DND-41 (cell line): ENCODE results near the gene FAM78A.

Experiments used
- ATAC-seq: fragments of 200-7000 bp; cut with Tn5 transposase; 3 replicates; pipeline ENCODE4 v1.9.1; 2021; ENCODE audit warnings: low read depth; ENCODE audit not compliant: insufficient read depth
- DNase-seq: peaks from one replicate; pipeline ENCODE4 v3.0.0-alpha.2; 2020
- H2AFZ ChIP-seq: 2 replicates; pipeline ENCODE4 v1.6.0; 2012; ENCODE audit warnings: low read depth, low read length
- H3K27ac ChIP-seq: 2 replicates; pipeline ENCODE4 v1.5.1; 2012; ENCODE audit warnings: low read length, inconsistent platforms
- H3K27me3 ChIP-seq: fragments of 200-600 bp; sonication (generic); 2 replicates; pipeline ENCODE4 v1.6.0; 2012; ENCODE audit warnings: low read length, mild to moderate bottlenecking, inconsistent platforms; ENCODE audit not compliant: insufficient read depth, poor library complexity
- H3K36me3 ChIP-seq: 2 replicates; pipeline ENCODE4 v1.5.1; 2012; ENCODE audit warnings: low read length, inconsistent platforms; ENCODE audit not compliant: insufficient read depth
- H3K4me1 ChIP-seq: 2 replicates; pipeline ENCODE4 v1.5.1; 2012; ENCODE audit warnings: mild to moderate bottlenecking, low read length; ENCODE audit not compliant: insufficient read depth
- H3K4me2 ChIP-seq: 2 replicates; pipeline ENCODE4 v1.6.0; 2012; ENCODE audit warnings: mild to moderate bottlenecking, moderate library complexity, low read length, inconsistent platforms; ENCODE audit not compliant: insufficient read depth
- H3K4me3 ChIP-seq, 2 experiments: fragments of 200-600 bp in 1 of 2; shearing (Covaris generic) in 1 of 2; 2 replicates each; pipeline ENCODE4 v1.5.1; 2012 to 2016; ENCODE audit warnings: inconsistent platforms in 2 of 2, low read length in 2 of 2, mild to moderate bottlenecking in 2 of 2, low read depth in 1 of 2, moderate library complexity in 1 of 2
- H3K79me2 ChIP-seq: 2 replicates; pipeline ENCODE4 v1.6.0; 2012; ENCODE audit warnings: low read length, inconsistent platforms; ENCODE audit not compliant: insufficient read depth
- H3K9ac ChIP-seq: 2 replicates; pipeline ENCODE4 v1.6.0; 2012; ENCODE audit warnings: low read depth, mild to moderate bottlenecking, inconsistent platforms, low read length, moderate library complexity
- H3K9me3 ChIP-seq: 2 replicates; pipeline ENCODE4 v1.5.1; 2012; ENCODE audit warnings: low read length, moderate library complexity, mild to moderate bottlenecking, inconsistent platforms; ENCODE audit not compliant: insufficient read depth, severe bottlenecking
- H4K20me1 ChIP-seq: 2 replicates; pipeline ENCODE4 v1.6.0; 2012; ENCODE audit warnings: low read length; ENCODE audit not compliant: insufficient read depth
- EZH2 ChIP-seq: IDR thresholded peaks from 3 replicates; pipeline ENCODE4 v1.6.1; 2012; ENCODE audit warnings: borderline replicate concordance, low read depth, mild to moderate bottlenecking, moderate library complexity, low read length, inconsistent platforms; ENCODE audit not compliant: severe bottlenecking
- TF ChIP-seq, protein P1 (sequence below): IDR thresholded peaks from 2 replicates; pipeline ENCODE4 v1.5.1; 2012; ENCODE audit warnings: borderline replicate concordance, low read length, moderate library complexity, mild to moderate bottlenecking; ENCODE audit not compliant: poor library complexity, severe bottlenecking; ENCODE audit errors: extremely low read depth

The FAM78A gene

DNA sequence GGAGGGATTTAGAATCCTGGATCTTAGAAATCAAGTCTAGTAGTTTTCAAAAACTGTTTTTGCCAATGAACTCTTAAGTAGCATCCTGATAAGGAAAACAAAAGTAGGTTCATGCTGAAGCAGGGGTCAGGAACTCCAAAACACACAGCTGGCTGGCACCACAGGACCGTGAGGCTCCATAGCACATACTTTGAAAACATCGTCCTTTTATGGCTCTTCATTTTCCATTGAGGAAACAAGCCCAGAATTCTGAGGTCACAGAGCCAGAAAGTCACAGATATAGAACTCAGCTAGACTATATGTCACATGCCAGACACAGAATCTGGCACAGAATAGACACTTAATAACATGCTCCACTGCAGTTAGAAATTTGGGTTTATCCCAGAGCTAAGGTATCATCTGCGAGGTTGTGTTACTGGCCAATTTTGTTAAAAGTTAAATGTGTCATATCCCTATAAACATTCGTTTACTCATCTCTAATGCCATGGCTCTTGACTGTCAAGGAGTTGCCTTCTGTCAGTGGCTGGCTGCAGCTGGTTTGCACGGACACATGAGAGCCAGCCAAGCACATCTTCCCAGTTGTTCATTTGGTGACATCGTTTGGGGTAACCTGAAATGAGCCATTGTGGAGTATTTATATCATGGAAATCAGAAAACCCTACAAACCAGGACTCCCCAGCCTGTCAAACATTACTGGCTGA is 58.8 kb downstream of the FAM78A start:
- H3K27ac ChIP-seq, result no peak overlapping the region
- peaks cover 41% of the 10 kb centered on the region; the same call in 1 of the 2 replicates for H3K36me3 ChIP-seq
- H3K9ac ChIP-seq, result no peak overlapping the region
- TF ChIP-seq EZH2, result no peak
- TF ChIP-seq, protein P1, sequence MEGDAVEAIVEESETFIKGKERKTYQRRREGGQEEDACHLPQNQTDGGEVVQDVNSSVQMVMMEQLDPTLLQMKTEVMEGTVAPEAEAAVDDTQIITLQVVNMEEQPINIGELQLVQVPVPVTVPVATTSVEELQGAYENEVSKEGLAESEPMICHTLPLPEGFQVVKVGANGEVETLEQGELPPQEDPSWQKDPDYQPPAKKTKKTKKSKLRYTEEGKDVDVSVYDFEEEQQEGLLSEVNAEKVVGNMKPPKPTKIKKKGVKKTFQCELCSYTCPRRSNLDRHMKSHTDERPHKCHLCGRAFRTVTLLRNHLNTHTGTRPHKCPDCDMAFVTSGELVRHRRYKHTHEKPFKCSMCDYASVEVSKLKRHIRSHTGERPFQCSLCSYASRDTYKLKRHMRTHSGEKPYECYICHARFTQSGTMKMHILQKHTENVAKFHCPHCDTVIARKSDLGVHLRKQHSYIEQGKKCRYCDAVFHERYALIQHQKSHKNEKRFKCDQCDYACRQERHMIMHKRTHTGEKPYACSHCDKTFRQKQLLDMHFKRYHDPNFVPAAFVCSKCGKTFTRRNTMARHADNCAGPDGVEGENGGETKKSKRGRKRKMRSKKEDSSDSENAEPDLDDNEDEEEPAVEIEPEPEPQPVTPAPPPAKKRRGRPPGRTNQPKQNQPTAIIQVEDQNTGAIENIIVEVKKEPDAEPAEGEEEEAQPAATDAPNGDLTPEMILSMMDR, result no peak
- H3K27me3 ChIP-seq, result no peaks in the 10 kb centered on the region
- DNase-seq (no peak), ATAC-seq (no peak)
- H3K9me3 ChIP-seq, result no peaks in the 10 kb centered on the region
- no peaks in the 10 kb centered on the region for H3K79me2 ChIP-seq
- H3K4me1 ChIP-seq, result no peaks in the 10 kb centered on the region
- no peaks in the 10 kb centered on the region for H4K20me1 ChIP-seq
- H3K4me2 ChIP-seq, result no peak overlapping the region
- H2AFZ ChIP-seq, result no peak overlapping the region
- no peak overlapping the region for H3K4me3 ChIP-seq

DNA sequence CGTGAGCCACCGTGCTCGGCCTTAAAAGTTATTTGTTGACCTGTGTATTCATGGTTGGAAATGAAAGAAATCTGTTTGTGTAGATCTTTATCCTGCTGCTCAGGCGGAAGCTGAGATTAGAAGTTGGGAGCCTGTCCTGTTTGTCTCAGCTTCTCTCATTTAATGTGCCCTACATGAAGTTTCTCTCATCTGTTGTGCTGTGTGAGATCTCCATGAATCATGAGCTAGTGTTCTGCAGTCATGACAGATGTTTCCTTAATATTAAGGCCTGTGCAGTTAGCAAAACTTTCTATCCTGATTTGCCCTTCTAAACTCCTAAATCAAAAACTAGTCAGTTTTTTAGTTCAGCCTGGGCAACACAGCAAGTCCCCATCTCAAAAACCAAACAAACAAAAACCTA is 59.5 kb downstream of the FAM78A start:
- peaks cover 47% of the 10 kb centered on the region; the same call in 1 of the 2 replicates for H3K36me3 ChIP-seq

DNA sequence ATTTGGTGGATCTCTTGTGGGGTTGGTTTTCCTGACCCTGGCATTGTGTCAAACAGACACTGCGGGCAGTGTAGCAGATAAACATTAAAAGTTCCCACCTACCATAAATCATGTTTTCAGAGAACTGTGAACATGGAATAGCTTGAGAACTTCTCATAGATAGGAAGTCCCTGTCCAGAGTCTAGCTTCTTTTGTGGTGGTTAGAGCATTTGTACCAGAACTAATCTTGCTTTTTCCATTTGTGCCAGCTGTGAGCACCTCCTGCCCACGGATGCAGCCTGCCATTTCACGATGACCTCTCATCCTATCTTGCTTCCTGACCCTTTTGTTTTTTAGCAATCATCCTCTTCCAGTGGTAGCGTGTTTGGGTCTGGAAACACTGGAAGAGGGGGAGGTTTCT is 61.4 kb downstream of the FAM78A start:
- Histone ChIP-seq H3K9me3 (no peaks in the 10 kb centered on the region), H3K79me2 (no peaks in the 10 kb centered on the region), H2AFZ (no peak overlapping the region), H3K9ac (no peak overlapping the region), H3K4me3 (no peak overlapping the region), H3K4me1 (no peaks in the 10 kb centered on the region), H3K36me3 (peaks cover 57% of the 10 kb centered on the region; the same call in 1 of the 2 replicates), H4K20me1 (no peaks in the 10 kb centered on the region), H3K4me2 (no peak overlapping the region), H3K27me3 (no peaks in the 10 kb centered on the region), H3K27ac (no peak overlapping the region)
- ATAC-seq (no peak), DNase-seq (no peak)
- no peak for TF ChIP-seq EZH2
- TF ChIP-seq, protein P1, result no peak

More for the DNA sequence above, 59.5 kb downstream of the FAM78A start:
- DNase-seq (no peak), ATAC-seq (no peak)
- Histone ChIP-seq H3K4me2 (no peak overlapping the region), H3K27me3 (no peaks in the 10 kb centered on the region), H3K9me3 (no peaks in the 10 kb centered on the region), H2AFZ (no peak overlapping the region), H3K4me1 (no peaks in the 10 kb centered on the region), H4K20me1 (no peaks in the 10 kb centered on the region), H3K79me2 (no peaks in the 10 kb centered on the region), H3K27ac (no peak overlapping the region), H3K9ac (no peak overlapping the region), H3K4me3 (no peak overlapping the region)
- TF ChIP-seq, protein P1, result no peak
- no peak for TF ChIP-seq EZH2
